ENCODE data around the gene IL18. TPM values are rescaled to one million over a fixed set of nuclear protein-coding genes. Genes with fewer than 3 reads are reported as not detected.
"Not testable (repeated sequence)": the region's sequence is repeated elsewhere in the genome, so short reads cannot be mapped to it uniquely, and the experiment has no call there.

The IL18 gene
- total RNA-seq, 3 donors from 2014 or later = 8.2 to 21.0 (median 16.8) TPM

DNA sequence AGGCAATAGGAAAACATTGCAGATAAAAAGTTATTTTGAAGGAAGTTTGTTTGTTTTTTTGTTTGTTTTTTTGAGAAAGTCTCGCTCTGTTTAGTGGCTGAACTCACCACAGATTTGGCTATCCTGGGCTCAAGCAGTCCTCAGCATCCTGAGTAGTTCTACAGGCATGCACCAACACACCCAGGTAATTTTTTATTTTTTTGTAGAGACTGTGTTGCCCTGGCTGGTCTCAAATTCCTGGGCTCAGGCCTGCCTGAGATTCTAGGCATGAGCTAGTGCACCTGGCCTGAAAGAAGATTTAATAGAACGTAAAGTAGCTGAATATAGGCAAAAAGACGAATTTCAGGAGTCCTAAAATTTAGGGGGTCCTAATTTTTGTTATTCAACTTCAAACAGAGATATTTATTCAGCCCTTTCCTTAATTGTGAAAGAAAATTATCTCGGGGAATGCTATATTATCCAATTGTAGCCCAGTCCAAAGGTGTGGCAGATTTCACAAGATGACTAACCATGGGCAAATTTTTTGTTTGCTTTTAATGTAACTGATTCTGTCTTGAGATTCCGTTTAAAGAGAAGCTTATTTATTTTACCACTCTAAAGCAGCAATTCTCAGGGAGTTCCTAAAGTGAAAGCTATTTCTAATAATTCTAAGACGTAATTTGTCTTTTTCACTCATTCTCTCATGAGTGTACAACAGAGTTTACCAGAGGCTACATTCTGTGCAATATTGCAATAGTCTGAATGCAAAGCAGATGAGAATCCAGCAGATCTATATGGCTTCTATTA, 940 bp downstream of the IL18 start:
- DNase-seq (ENCODE audit: low spot score in 2 of 2) = no peak
- H3K36me3 ChIP-seq = no peaks in the 10 kb centered on the region
- no peak for TF ChIP-seq POLR2A (IDR thresholded peaks at IDR 0.05)
- TF ChIP-seq, protein P1, sequence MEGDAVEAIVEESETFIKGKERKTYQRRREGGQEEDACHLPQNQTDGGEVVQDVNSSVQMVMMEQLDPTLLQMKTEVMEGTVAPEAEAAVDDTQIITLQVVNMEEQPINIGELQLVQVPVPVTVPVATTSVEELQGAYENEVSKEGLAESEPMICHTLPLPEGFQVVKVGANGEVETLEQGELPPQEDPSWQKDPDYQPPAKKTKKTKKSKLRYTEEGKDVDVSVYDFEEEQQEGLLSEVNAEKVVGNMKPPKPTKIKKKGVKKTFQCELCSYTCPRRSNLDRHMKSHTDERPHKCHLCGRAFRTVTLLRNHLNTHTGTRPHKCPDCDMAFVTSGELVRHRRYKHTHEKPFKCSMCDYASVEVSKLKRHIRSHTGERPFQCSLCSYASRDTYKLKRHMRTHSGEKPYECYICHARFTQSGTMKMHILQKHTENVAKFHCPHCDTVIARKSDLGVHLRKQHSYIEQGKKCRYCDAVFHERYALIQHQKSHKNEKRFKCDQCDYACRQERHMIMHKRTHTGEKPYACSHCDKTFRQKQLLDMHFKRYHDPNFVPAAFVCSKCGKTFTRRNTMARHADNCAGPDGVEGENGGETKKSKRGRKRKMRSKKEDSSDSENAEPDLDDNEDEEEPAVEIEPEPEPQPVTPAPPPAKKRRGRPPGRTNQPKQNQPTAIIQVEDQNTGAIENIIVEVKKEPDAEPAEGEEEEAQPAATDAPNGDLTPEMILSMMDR (IDR thresholded peaks at IDR 0.05) = no peak
- no peak for TF ChIP-seq POLR2AphosphoS5 (IDR thresholded peaks at IDR 0.05)
- no peak overlapping the region for H3K27ac ChIP-seq
- no peaks in the 10 kb centered on the region for H3K27me3 ChIP-seq
- H3K4me1 ChIP-seq = no peaks in the 10 kb centered on the region
- no peaks in the 10 kb centered on the region for H3K9me3 ChIP-seq
- peak overlapping the region in 1 of 3 donors; percentile 33 for H3K4me3 ChIP-seq
- intact Hi-C loops (cut with DNase I; ENCODE audit: low total_unique reads) = no loop called here

DNA sequence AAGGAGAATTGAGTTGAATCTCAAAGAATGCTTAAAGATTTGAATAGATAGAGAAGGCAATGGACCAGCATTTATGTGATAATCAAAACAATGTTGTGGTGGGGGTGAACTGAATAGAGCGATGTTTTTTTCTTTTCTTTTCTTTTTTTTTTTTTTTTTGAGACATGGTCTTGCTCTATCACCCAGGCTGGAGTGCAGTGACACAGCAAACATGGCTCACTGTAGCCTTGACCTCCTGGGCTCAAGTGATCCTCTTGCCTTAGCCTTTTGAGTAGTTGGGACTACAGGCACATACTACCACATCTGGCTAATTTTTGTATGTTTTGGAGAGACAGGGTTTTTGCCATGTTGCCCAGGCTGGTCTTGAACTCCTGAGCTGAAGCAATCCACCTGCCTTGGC, 1.7 kb downstream of the IL18 start:
- H3K27ac ChIP-seq; intact Hi-C loops (cut with DNase I; ENCODE audit: low total_unique reads); H3K4me1 ChIP-seq; H3K4me3 ChIP-seq; H3K9me3 ChIP-seq; DNase-seq (ENCODE audit: low spot score in 2 of 2); H3K36me3 ChIP-seq; H3K27me3 ChIP-seq: not testable (repeated sequence)

DNA sequence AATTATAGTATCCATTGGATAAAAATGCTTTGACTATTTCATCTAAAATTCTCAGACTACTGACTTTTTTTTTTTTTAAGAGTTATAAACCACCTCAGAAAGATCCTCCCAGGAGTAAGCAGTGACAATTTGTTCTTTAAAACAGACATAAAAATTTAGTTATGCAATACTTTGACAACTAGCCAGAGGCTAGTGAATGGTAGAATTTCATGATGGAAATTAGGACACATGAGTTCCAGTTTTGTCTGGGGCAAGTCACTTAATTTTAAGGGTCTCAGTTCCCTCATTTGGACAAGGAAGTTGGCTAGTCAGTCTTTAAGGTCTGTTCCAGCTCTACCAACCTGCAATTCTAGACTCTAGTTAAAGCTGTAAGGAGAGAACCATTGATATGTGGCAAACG, 2.9 kb downstream of the IL18 start:
- no peak overlapping the region for H3K4me3 ChIP-seq
- no peak for DNase-seq (ENCODE audit: low spot score in 2 of 2)
- intact Hi-C loops (cut with DNase I; ENCODE audit: low total_unique reads) = no loop called here
- H3K36me3 ChIP-seq = no peaks in the 10 kb centered on the region
- no peak overlapping the region for H3K27ac ChIP-seq
- H3K27me3 ChIP-seq = no peaks in the 10 kb centered on the region
- no peak for TF ChIP-seq POLR2AphosphoS5 (IDR thresholded peaks at IDR 0.05)
- TF ChIP-seq POLR2A (IDR thresholded peaks at IDR 0.05) = no peak
- TF ChIP-seq, protein P1 (IDR thresholded peaks at IDR 0.05) = no peak
- no peaks in the 10 kb centered on the region for H3K9me3 ChIP-seq
- H3K4me1 ChIP-seq = peaks cover 0 to 4% of the 10 kb centered on the region in 2 donors

GRCh38 chr11:112160091-112160848, 3.6 kb downstream of the IL18 start:
- TF ChIP-seq POLR2AphosphoS5 (IDR thresholded peaks at IDR 0.05) = no peak
- no peak for TF ChIP-seq POLR2A (IDR thresholded peaks at IDR 0.05)
- TF ChIP-seq, protein P1 (IDR thresholded peaks at IDR 0.05) = no peak
- Histone ChIP-seq H3K27ac (no peak overlapping the region), H3K4me3 (no peak overlapping the region), H3K36me3 (no peaks in the 10 kb centered on the region), H3K9me3 (no peaks in the 10 kb centered on the region), H3K4me1 (peaks cover 0 to 4% of the 10 kb centered on the region in 2 donors), H3K27me3 (no peaks in the 10 kb centered on the region)
- intact Hi-C loops (cut with DNase I; ENCODE audit: low total_unique reads) = no loop called here
- no peak for DNase-seq (ENCODE audit: low spot score in 2 of 2)

GRCh38 chr11:112159098-112160065, 4.5 kb downstream of the IL18 start:
- H3K27ac ChIP-seq = no peak overlapping the region
- H3K27me3 ChIP-seq = no peaks in the 10 kb centered on the region
- DNase-seq (ENCODE audit: low spot score in 2 of 2) = no peak
- no peaks in the 10 kb centered on the region for H3K9me3 ChIP-seq
- H3K36me3 ChIP-seq = no peaks in the 10 kb centered on the region
- intact Hi-C loops (cut with DNase I; ENCODE audit: low total_unique reads) = no loop called here
- no peak overlapping the region for H3K4me3 ChIP-seq
- TF ChIP-seq POLR2AphosphoS5 (IDR thresholded peaks at IDR 0.05) = no peak
- TF ChIP-seq POLR2A (IDR thresholded peaks at IDR 0.05) = no peak
- TF ChIP-seq, protein P1 (IDR thresholded peaks at IDR 0.05) = no peak
- peaks cover 0 to 4% of the 10 kb centered on the region in 2 donors for H3K4me1 ChIP-seq

Data from breast epithelium (tissue), 4 donors.